Measurements from ENCODE around the gene PLA2G4C. TPM values are rescaled to one million over a fixed set of nuclear protein-coding genes. Genes with fewer than 3 reads are reported as not detected.

PLA2G4C gene
- total and polyA plus RNA-seq, 11 donors = 11.0 to 71.5 (median 39.0) TPM

DNA sequence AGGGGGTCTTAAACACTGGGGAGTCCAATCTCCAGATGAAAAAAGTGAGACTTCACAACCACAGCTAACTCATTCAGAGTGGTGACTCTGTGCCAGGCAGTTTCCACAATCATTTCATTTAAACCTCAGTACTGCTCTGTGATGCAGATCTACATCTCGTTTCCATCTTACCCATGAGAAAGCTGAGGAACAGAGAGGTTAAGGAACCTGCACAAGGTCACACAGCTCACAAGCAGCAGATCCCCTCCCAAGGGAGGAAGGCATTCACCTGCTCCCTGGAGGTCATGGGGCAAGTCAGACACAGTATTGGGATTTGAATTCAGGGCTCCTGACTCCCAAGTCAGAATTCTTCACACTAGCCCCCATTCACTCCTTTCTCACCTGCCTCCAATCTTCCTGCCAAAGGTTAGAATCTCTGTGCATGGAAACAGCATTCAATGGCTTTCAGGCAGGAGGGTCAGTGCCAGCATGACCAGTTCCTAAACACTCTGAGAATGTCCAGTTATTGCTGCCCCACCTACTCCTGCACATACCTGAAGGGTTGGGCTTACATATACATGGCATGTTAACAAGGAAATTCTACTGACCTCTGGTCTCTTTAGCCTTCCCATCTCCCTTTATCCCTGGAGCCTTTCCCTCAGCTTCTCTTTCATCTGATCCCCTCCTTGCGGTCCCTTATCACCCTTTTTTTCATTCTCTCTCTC is 68.6 kb downstream of the PLA2G4C start:
- H3K27ac ChIP-seq = no peak overlapping the region

DNA sequence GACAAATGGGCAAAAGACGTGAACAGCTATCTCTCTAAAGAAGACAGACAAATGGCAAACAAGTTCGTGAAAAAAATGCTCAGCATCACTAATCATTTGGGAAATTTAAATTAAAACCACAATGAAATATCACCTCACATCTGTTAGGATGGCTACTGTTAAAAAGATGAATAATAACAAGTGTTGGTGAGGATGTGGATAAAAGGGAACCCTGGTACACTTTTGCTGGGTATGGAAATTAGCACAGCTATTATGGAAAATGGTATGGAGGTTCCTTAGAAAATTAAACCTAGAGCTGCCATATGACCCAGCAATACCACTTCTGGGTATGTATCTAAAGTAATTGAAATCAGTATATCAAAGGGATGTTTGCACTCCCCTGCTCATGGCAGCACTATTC is 73.9 kb downstream of the PLA2G4C start:
- WGBS, 4 donors = 86 to 92% (median 89%) methylated on average over 2 of the region's 2 CpGs
- Histone ChIP-seq H3K9me3 (peaks cover 0 to 22% (median 10%) of the 10 kb centered on the region in 12 donors), H3K27me3 (peaks cover 0 to 12% (median 2%) of the 10 kb centered on the region in 9 donors), H3K4me1 (no peaks in the 10 kb centered on the region), H3K27ac (no peak overlapping the region), H3K4me3 (no peak overlapping the region), H3K36me3 (no peaks in the 10 kb centered on the region)
- no peak for TF ChIP-seq POLR2A (IDR thresholded peaks at IDR 0.05)
- TF ChIP-seq, protein P1, sequence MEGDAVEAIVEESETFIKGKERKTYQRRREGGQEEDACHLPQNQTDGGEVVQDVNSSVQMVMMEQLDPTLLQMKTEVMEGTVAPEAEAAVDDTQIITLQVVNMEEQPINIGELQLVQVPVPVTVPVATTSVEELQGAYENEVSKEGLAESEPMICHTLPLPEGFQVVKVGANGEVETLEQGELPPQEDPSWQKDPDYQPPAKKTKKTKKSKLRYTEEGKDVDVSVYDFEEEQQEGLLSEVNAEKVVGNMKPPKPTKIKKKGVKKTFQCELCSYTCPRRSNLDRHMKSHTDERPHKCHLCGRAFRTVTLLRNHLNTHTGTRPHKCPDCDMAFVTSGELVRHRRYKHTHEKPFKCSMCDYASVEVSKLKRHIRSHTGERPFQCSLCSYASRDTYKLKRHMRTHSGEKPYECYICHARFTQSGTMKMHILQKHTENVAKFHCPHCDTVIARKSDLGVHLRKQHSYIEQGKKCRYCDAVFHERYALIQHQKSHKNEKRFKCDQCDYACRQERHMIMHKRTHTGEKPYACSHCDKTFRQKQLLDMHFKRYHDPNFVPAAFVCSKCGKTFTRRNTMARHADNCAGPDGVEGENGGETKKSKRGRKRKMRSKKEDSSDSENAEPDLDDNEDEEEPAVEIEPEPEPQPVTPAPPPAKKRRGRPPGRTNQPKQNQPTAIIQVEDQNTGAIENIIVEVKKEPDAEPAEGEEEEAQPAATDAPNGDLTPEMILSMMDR (IDR thresholded peaks at IDR 0.05) = no peak
- intact Hi-C loops (cut with DNase I) = no loop called here
- DNase-seq = no peak
- no peak for ATAC-seq

More for the DNA sequence above, 68.6 kb downstream of the PLA2G4C start:
- H3K4me3 ChIP-seq = no peak overlapping the region
- intact Hi-C loops (cut with DNase I) = no loop called here
- peaks cover 0 to 11% (median 2%) of the 10 kb centered on the region in 12 donors for H3K9me3 ChIP-seq
- H3K4me1 ChIP-seq = no peaks in the 10 kb centered on the region
- 45 to 60% (median 50%) methylated on average over 2 of the region's 2 CpGs for WGBS, 4 donors
- peaks cover 0 to 11% (median 0%) of the 10 kb centered on the region in 9 donors for H3K27me3 ChIP-seq
- ATAC-seq (no peak), DNase-seq (no peak)
- no peak for TF ChIP-seq POLR2A (IDR thresholded peaks at IDR 0.05)
- TF ChIP-seq, protein P1 (IDR thresholded peaks at IDR 0.05) = no peak
- no peaks in the 10 kb centered on the region for H3K36me3 ChIP-seq

GRCh38 chr19:48033604-48034003 is 77.0 kb downstream of the PLA2G4C start:
- WGBS, 4 donors = 62 to 81% (median 73%) methylated on average over 5 of the region's 5 CpGs
- ATAC-seq (no peak), DNase-seq (no peak)
- no peak overlapping the region for H3K27ac ChIP-seq
- no peaks in the 10 kb centered on the region for H3K4me1 ChIP-seq
- peaks cover 0 to 22% (median 10%) of the 10 kb centered on the region in 12 donors for H3K9me3 ChIP-seq
- H3K4me3 ChIP-seq = no peak overlapping the region
- peaks cover 0 to 25% (median 3%) of the 10 kb centered on the region in 9 donors for H3K27me3 ChIP-seq
- intact Hi-C loops (cut with DNase I) = no loop called here
- H3K36me3 ChIP-seq = no peaks in the 10 kb centered on the region
- no peak for TF ChIP-seq POLR2A (IDR thresholded peaks at IDR 0.05)
- TF ChIP-seq, protein P1 (IDR thresholded peaks at IDR 0.05) = no peak

DNA sequence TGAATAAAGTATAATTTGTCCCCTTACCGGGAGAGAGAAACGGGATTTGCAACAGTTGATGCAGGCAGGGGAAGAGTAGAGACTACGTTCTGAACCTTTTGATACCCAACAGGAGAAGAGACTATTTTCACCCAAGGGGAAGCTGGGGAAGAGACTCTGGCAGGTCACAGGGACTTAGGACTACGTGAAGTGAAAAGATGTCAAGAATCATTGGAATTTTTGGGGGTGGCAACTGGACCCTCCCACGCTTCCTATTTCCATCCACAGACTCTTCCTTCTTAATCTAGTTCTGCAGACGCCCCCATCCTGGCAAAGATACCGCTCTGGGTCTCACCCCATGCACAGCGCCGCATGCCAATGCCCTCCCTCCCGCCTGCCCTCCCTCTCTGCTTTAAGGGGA is 80.5 kb downstream of the PLA2G4C start:
- no peak for TF ChIP-seq POLR2A (IDR thresholded peaks at IDR 0.05)
- TF ChIP-seq, protein P1 (IDR thresholded peaks at IDR 0.05) = no peak
- DNase-seq (no peak), ATAC-seq (no peak)
- 58 to 64% (median 60%) methylated on average over 10 of the region's 10 CpGs for WGBS, 4 donors
- Histone ChIP-seq H3K4me1 (no peaks in the 10 kb centered on the region), H3K9me3 (no peaks in the 10 kb centered on the region), H3K4me3 (no peak overlapping the region), H3K27me3 (peaks cover 0 to 25% (median 3%) of the 10 kb centered on the region in 9 donors), H3K27ac (no peak overlapping the region), H3K36me3 (no peaks in the 10 kb centered on the region)
- intact Hi-C loops (cut with DNase I) = no loop called here
